ENCODE data around the gene C2CD3. TPM values are rescaled to one million over a fixed set of nuclear protein-coding genes. Genes with fewer than 3 reads are reported as not detected.

C2CD3 gene
- total and polyA plus RNA-seq, 7 donors, result 5.1 to 14.4 (median 9.7) TPM

DNA sequence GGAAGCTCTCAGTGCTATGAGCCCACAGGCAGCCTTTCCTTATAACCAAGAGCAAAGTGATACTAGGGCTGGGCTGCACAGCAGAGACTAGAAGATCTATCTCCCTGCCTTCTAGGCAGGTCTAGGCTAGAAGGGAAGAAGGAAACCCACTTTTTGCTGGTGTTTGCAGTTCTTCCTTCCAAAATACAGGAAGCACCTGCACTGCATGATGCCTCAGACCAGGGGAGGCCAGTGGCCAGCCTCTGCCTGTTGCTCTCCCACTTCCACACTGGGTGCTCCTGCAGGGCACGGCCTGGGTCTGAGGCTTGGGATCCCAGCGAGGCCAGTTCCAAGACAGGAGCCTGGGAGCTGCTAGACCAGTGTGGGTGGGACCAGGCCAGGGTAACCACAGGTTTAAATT is 155.9 kb downstream of the C2CD3 start:
- Histone ChIP-seq H3K4me1 (peaks cover 41% of the 10 kb centered on the region), H3K27me3 (ENCODE audit: insufficient read depth in 3 of 3, low read length in 2 of 3) (no peaks in the 10 kb centered on the region), H3K27ac (no peak overlapping the region), H3K36me3 (ENCODE audit: insufficient read depth in 1 of 2, low read depth in 1 of 2) (peaks cover 0 to 5% of the 10 kb centered on the region in 2 donors), H3K9me3 (no peaks in the 10 kb centered on the region), H3K4me3 (no peak overlapping the region)
- ATAC-seq (no peak), DNase-seq (no peak)
- TF ChIP-seq, protein P1, sequence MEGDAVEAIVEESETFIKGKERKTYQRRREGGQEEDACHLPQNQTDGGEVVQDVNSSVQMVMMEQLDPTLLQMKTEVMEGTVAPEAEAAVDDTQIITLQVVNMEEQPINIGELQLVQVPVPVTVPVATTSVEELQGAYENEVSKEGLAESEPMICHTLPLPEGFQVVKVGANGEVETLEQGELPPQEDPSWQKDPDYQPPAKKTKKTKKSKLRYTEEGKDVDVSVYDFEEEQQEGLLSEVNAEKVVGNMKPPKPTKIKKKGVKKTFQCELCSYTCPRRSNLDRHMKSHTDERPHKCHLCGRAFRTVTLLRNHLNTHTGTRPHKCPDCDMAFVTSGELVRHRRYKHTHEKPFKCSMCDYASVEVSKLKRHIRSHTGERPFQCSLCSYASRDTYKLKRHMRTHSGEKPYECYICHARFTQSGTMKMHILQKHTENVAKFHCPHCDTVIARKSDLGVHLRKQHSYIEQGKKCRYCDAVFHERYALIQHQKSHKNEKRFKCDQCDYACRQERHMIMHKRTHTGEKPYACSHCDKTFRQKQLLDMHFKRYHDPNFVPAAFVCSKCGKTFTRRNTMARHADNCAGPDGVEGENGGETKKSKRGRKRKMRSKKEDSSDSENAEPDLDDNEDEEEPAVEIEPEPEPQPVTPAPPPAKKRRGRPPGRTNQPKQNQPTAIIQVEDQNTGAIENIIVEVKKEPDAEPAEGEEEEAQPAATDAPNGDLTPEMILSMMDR (IDR thresholded peaks at IDR 0.05), result no peak
- WGBS, 3 donors, result 90 to 95% (median 91%) methylated on average over 2 of the region's 2 CpGs
- intact Hi-C loops (cut with DNase I), result loop anchor here in 1 of 2 donors (5.0 kb wide), 1 partner anchor 57 kb away; no protein-coding TSS in a partner anchor

GRCh38 chr11:74013141-74013540 is 157.7 kb downstream of the C2CD3 start:
- Histone ChIP-seq H3K27ac (no peak overlapping the region), H3K9me3 (no peaks in the 10 kb centered on the region), H3K4me3 (no peak overlapping the region), H3K27me3 (ENCODE audit: insufficient read depth in 3 of 3, low read length in 2 of 3) (no peaks in the 10 kb centered on the region), H3K36me3 (ENCODE audit: insufficient read depth in 1 of 2, low read depth in 1 of 2) (peaks cover 0 to 5% of the 10 kb centered on the region in 2 donors), H3K4me1 (peaks cover 34% of the 10 kb centered on the region)
- ATAC-seq, result no peak
- TF ChIP-seq, protein P1 (IDR thresholded peaks at IDR 0.05), result no peak
- intact Hi-C loops (cut with DNase I), result loop anchor here in 1 of 2 donors (5.0 kb wide), 1 partner anchor 59 kb away; no protein-coding TSS in a partner anchor
- WGBS, 3 donors, result 93 to 94% (median 94%) methylated on average over 8 of the region's 8 CpGs
- no peak for DNase-seq

GRCh38 chr11:74012074-74012809 is 158.6 kb downstream of the C2CD3 start:
- peaks cover 0 to 5% of the 10 kb centered on the region in 2 donors for H3K36me3 ChIP-seq (ENCODE audit: insufficient read depth in 1 of 2, low read depth in 1 of 2)

DNA sequence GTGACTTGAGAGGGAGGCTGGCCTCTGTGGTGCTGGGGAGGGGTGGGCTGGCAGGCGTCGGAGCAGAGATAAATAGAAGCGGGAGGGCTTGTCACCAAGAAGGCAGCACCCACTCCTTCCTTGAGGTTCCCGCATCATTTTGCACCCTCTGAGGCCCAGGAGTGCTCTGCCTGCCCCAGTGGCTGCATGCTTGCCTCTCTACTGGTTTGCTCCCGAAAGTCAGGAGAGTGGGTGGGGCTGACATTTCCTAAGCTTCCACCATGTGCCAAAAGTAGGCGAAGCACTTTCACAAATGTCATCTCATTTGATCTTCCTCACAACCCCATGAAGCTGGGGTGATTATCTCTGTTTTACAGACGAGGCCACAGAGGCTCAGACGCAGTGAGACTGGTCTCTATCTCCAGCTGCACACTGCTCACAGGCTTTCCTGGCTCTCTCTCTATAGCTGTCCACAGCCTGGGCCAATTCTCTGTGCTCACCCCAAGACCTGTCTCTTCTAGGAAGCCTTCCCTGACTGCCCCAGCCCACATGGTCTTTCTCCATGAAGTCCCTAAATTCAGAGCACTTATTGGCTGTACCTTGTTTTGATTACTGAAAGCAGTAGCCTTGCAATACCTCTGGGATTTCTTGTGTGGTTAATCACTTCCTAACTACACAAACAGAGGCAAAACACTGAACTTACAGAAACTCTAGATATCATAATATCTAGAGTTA is 159.3 kb downstream of the C2CD3 start:
- intact Hi-C loops (cut with DNase I), result loop anchor here in 1 of 2 donors (5.0 kb wide), 1 partner anchor 61 kb away; no protein-coding TSS in a partner anchor
- H3K27ac ChIP-seq, result peak overlapping the region; percentile 98
- peaks cover 0 to 7% of the 10 kb centered on the region in 2 donors for H3K36me3 ChIP-seq (ENCODE audit: insufficient read depth in 1 of 2, low read depth in 1 of 2)
- peaks cover 28% of the 10 kb centered on the region for H3K4me1 ChIP-seq
- H3K4me3 ChIP-seq, result no peak overlapping the region
- ATAC-seq (no peak), DNase-seq (no peak)
- no peaks in the 10 kb centered on the region for H3K9me3 ChIP-seq
- TF ChIP-seq, protein P1 (IDR thresholded peaks at IDR 0.05), result no peak
- WGBS, 3 donors, result 34 to 77% (median 57%) methylated on average over 8 of the region's 8 CpGs
- H3K27me3 ChIP-seq (ENCODE audit: insufficient read depth in 3 of 3, low read length in 2 of 3), result no peaks in the 10 kb centered on the region

More at GRCh38 chr11:74012074-74012809, 158.6 kb downstream of the C2CD3 start:
- peaks cover 25% of the 10 kb centered on the region for H3K4me1 ChIP-seq
- no peak for DNase-seq
- ATAC-seq, result no peak
- H3K27ac ChIP-seq, result no peak overlapping the region
- WGBS, 3 donors, result 87 to 97% (median 88%) methylated on average over 13 to 14 of the region's 14 CpGs
- TF ChIP-seq, protein P1 (IDR thresholded peaks at IDR 0.05), result no peak
- H3K27me3 ChIP-seq (ENCODE audit: insufficient read depth in 3 of 3, low read length in 2 of 3), result no peaks in the 10 kb centered on the region
- H3K4me3 ChIP-seq, result no peak overlapping the region
- H3K9me3 ChIP-seq, result no peaks in the 10 kb centered on the region
- intact Hi-C loops (cut with DNase I), result loop anchor here in 1 of 2 donors (5.0 kb wide), 1 partner anchor 60 kb away; no protein-coding TSS in a partner anchor
